GM12875 (cell line): ENCODE data around the gene ITGA11.

ENCODE experiments used
- H3K4me3 ChIP-seq: one replicate; pipeline ENCODE4 v1.5.1; 2011; ENCODE audit warnings: low read depth, low read length, control low read depth
- TF ChIP-seq, protein P1 (sequence below): IDR thresholded peaks from 2 replicates; pipeline ENCODE4 v1.5.1; 2011; ENCODE audit warnings: low read depth, mild to moderate bottlenecking, control low read depth, inconsistent platforms, low read length, moderate library complexity, borderline replicate concordance; ENCODE audit not compliant: insufficient read depth

Gene ITGA11

DNA sequence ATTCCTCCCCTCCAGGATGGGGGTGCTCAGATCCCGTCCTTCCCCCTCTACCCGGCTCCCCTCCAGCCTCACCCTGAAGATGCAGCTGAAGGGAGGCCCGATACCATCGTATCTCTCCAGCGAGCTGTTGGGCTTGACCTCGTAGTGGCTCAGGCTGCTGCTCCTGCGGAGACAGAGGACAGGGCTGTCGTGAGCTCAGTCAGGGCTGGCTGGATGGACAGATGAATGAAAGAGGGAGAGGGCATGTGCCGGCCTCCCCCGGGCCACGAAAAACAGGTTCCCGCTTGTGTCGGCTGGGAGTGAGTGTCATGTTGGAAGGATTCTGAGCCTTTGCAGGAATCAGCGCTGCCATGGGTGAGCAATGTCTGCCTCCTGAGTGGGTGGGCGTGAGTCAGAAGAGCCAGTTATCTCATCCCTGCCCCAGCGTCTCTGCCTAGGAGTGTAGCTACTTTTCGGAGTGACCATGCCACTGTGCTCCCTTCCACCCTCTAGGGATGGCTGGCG, 119.2 kb downstream of the ITGA11 start:
- no peak overlapping the region for H3K4me3 ChIP-seq
- TF ChIP-seq, protein P1, sequence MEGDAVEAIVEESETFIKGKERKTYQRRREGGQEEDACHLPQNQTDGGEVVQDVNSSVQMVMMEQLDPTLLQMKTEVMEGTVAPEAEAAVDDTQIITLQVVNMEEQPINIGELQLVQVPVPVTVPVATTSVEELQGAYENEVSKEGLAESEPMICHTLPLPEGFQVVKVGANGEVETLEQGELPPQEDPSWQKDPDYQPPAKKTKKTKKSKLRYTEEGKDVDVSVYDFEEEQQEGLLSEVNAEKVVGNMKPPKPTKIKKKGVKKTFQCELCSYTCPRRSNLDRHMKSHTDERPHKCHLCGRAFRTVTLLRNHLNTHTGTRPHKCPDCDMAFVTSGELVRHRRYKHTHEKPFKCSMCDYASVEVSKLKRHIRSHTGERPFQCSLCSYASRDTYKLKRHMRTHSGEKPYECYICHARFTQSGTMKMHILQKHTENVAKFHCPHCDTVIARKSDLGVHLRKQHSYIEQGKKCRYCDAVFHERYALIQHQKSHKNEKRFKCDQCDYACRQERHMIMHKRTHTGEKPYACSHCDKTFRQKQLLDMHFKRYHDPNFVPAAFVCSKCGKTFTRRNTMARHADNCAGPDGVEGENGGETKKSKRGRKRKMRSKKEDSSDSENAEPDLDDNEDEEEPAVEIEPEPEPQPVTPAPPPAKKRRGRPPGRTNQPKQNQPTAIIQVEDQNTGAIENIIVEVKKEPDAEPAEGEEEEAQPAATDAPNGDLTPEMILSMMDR, result no peak

DNA sequence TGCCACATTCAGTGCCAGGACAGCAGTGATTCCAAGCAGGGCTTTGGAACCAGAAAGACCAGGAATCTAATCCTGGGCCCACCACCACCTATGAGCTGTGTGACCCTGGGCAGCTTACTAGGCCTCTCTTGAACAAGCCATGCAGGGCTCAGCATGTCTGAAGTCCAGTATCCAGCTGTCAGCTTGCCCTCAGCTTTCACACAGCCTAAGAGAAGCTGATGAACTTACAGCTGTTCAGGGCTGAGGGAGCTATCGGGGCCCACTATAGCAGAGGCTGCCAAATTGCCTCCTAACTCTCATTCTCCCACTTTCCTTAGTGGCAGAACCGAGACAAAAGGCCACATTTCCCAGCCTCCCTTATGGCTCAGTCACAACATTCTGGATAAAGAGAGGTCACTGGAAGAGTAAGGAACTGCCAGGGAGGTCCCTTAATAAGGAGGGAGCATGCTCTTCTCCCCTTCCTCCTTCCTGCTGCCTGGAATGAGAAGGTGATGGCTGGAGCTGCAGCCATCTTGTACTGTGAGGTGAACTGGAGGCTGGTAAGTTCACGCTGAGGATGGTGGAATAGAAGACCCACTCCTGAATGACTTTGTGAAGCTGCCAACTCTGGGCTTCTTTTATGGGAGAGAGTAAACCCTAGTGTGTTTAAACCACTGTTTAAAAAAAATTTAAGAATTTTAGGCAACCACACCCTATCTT, 120.0 kb downstream of the ITGA11 start:
- TF ChIP-seq, protein P1, result no peak
- H3K4me3 ChIP-seq, result no peak overlapping the region

DNA sequence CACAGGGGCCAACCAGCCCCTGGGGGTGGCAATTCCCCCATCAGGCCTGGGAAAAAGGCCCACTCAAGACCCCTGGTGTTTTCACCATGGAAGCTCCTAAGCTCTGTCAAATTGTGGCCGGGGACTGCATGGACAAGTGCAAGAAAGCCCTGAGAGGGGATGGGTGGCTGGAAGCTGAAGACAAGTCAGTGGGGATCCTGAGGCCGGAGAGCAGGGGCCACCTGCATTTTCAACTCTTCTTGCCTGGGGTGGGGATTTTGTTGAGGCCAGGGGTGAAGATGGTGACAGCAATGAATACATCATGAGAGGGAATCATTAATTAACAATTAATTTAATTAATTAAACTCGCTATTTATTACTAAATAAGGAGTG, 120.5 kb downstream of the ITGA11 start:
- TF ChIP-seq, protein P1, result no peak
- no peak overlapping the region for H3K4me3 ChIP-seq

DNA sequence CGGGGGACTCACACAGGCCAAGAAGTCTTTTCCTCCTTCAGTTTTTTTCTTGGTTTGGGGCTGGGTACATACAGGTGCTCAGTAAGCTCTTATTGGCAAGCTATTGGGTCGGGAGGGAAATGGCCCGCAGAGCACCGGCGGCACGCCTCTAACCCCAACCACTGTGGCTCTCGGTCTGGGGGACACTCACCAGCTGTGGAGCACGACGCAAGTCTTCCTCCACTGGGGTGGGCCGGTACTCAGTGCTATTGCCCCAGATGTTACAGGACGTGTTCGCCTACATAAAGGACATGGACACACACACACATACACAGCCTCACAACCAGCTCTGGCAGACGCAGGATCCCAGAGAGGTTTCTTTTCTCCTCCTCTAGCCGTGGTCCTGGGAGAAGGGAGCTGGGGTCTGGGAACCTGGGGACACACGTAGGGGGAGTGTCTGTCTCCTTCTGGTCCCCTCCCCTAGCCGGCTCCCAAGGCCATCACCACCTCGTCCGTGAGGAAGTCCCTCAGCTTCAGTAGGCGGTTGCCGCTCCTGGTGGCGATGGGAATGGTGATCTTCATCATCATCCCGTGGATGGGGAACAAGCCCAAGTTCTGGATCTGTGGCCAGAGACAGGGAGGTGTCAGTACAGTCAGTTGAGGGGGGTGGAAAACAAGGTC, 121.0 kb downstream of the ITGA11 start:
- no peak overlapping the region for H3K4me3 ChIP-seq
- TF ChIP-seq, protein P1, result no peak

DNA sequence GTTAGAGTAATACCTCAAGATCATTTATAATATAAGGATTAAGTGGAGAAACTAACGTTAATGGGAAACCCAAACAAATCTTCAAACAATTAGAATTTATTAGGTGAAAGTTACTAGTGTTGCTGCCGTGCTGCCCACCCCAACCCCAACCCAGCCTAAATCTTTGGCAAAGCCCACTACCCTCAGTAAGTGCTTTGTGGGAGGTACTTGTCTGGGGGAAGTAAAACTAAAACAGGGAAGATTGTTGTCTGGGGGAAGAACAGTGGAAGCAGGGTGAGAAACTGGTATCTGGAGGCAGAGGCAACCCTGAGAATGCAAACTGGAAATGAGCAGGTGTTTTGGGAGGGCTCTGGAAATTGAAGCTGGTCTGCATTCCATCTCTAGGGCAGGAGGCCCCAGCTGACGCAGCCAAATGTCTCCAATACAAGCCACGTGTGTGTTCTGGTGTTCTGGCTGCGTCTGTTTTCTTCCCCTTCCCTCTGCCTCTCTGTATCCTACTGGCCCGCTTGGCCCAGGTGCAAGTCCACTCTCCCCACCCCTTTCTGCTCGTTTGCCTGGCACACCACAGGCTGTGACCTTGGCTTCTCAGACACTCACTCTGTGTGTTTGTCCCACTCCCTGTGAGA, 121.7 kb downstream of the ITGA11 start:
- no peak overlapping the region for H3K4me3 ChIP-seq
- TF ChIP-seq, protein P1, result no peak

DNA sequence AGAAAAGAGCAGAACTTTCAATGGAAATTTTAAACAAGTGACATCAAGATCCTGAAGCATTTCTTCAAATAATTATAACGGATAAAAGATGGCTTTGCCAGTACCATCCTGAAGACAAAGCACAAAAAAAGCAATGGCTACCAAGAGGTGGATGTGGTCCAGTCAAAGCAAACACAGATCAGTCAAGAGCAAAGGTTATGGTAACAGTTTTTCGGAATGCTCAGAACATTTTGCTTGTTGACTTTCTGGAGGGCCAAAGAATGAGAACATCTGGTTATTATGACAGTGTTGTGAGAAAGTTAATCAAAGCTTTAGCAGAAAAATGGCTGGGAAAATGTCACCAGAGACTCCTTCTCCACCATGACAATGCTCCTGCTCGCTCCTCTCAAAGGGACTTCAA, 122.9 kb downstream of the ITGA11 start:
- H3K4me3 ChIP-seq, result no peak overlapping the region
- TF ChIP-seq, protein P1, result no peak
